NCI-H1930 (cell line): ENCODE results near the gene SH3TC2.

Experiments used
- DNase-seq, 2 experiments: peaks; one replicate each; lab custom pipeline; 2025; lab: John Stamatoyannopoulos, UW

SH3TC2 gene

GRCh38 chr5:149028161-149028560 is 34.7 kb downstream of the SH3TC2 start:
- no peak for DNase-seq

GRCh38 chr5:149027636-149028035 is 35.2 kb downstream of the SH3TC2 start:
- no peak for DNase-seq

- DNase-seq, result no peak
Measured at GRCh38 chr5:149024943-149025342, 37.9 kb downstream of the SH3TC2 start.

GRCh38 chr5:149024477-149024876 is 38.4 kb downstream of the SH3TC2 start:
- no peak for DNase-seq

- DNase-seq, result no peak
Measured at GRCh38 chr5:149022200-149022599, 40.7 kb downstream of the SH3TC2 start.

- no peak for DNase-seq
Measured at GRCh38 chr5:149019679-149020078, 43.2 kb downstream of the SH3TC2 start.

- no peak for DNase-seq
Measured at GRCh38 chr5:149018909-149019443, 43.9 kb downstream of the SH3TC2 start.

GRCh38 chr5:149017636-149018035 is 45.2 kb downstream of the SH3TC2 start:
- no peak for DNase-seq

GRCh38 chr5:149015561-149015960 is 47.3 kb downstream of the SH3TC2 start:
- DNase-seq, result no peak

- DNase-seq, result no peak
Measured at GRCh38 chr5:149015126-149015525, 47.7 kb downstream of the SH3TC2 start.

GRCh38 chr5:149014571-149015031 is 48.3 kb downstream of the SH3TC2 start:
- DNase-seq, result no peak

- no peak for DNase-seq
Measured at GRCh38 chr5:149013796-149014195, 49.1 kb downstream of the SH3TC2 start.

- no peak for DNase-seq
Measured at GRCh38 chr5:149012350-149012749, 50.5 kb downstream of the SH3TC2 start.

- no peak for DNase-seq
Measured at GRCh38 chr5:149011728-149012127, 51.1 kb downstream of the SH3TC2 start.

GRCh38 chr5:149011084-149011483 is 51.8 kb downstream of the SH3TC2 start:
- DNase-seq, result no peak

GRCh38 chr5:149007174-149007573 is 55.7 kb downstream of the SH3TC2 start:
- DNase-seq, result no peak

GRCh38 chr5:149006426-149006825 is 56.4 kb downstream of the SH3TC2 start:
- no peak for DNase-seq

GRCh38 chr5:149005077-149005892 is 57.6 kb downstream of the SH3TC2 start:
- no peak for DNase-seq

GRCh38 chr5:149004559-149004958 is 58.3 kb downstream of the SH3TC2 start:
- DNase-seq, result no peak

GRCh38 chr5:149002761-149003689 is 59.8 kb downstream of the SH3TC2 start:
- DNase-seq, result no peak

- no peak for DNase-seq
Measured at GRCh38 chr5:149002053-149002452, 60.8 kb downstream of the SH3TC2 start.

GRCh38 chr5:149001162-149001561 is 61.7 kb downstream of the SH3TC2 start:
- DNase-seq, result no peak

GRCh38 chr5:148999741-149000140 is 63.1 kb downstream of the SH3TC2 start:
- DNase-seq, result no peak
